ENCODE results near the gene SRXN1.

The SRXN1 gene

DNA sequence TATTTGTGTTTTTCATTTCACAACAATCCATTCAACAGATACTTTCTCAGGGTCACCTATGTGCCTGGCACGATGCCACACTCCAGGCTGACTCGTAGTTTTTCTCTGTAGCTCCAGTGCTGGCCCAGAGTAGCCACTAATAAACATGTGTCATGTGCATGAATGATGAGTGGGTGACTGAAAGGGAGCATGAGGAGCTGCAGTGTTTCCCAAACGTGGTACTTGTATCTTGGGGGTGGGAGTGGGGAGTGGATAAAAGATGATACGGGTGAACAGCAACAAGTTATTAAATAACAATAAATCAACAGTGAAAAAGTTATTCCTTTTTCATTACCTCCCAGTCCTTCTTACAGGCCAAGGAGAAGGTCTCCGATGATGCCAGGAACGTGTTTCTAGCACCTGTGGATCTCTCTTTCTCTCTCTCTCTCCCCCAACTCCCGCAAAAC, 17.1 kb downstream of the SRXN1 start:
- DNase-seq (ENCODE audit: low read depth), result no peak

DNA sequence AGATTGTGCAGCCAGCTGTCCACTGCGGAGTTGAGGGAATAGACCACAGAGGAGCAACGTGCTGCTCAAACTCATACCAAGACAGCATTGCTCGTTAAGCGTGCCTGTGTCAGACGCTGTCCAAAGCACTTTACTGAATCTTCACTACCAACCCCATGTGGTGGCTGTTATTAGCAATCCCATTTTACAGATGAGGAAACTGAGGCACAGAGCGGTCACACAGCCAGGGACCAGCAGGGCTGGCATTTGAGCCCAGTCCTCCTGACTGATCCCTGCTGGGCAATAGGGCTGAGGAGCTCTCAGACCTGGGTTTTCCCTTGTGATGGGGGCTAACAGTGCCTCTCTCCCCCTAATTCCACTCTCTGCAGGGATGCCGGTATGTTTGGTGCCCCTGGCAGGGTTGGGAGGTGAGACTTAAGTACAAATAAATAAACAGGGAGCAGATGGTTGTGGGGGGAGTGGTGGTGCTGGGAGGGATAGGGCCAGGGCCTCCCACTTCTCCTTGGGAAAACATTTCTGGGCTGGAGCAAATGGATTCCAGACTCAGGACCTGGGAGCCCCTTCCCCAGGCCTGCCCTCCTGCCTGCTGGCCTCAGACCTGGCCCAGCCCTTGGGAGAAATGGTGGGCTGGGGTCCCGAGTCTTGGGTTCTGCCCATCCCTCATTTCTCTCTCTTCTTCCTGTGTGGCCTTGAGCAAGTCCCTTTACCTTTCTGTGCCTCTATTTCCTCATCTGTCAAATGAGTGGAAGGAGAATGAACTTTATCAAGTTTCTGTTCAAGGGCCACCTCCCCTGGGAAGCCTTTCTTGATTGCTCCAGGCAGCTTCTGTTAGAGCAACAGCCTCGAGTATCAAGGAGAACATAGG, 17.7 kb downstream of the SRXN1 start:
- DNase-seq (ENCODE audit: low read depth), result no peak

DNA sequence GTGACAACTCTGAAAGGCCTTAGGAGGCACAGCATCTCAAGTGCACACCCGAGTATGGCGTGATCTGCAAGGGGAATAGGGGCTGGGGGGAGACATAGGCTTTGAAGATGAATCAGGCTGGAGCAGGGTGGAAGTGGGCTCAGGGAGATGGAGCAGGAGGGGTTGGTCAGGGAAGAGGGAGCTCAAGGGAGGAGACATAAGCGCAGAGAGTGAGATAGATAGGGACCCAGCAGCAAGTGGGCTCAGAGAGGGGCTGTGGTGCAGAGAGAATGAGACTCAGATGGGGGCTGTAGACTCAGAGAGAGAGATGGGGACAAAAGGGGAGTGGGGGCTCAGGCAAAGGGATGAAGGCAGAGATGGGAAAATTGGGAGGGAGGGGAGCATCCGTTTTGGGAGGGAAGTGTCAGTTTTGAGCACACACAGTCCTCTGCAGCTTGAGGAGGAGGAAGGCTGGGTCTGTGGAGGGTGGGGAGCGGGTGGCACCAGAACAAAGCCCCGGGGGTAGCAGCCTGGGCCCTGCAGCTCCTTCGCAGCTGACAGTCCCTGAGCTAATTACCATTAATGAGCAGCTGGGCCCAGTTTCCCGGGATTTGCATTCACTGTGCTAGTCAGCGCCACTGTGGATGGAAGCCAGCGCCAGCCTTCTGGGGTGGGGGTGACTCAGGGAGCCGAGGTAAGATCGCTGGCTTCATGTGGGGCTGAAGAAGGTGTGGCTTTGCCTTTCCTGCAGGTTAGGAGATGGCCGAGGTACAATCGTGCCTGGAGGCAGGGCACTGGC, 18.7 kb downstream of the SRXN1 start:
- no peak for DNase-seq (ENCODE audit: low read depth)

DNA sequence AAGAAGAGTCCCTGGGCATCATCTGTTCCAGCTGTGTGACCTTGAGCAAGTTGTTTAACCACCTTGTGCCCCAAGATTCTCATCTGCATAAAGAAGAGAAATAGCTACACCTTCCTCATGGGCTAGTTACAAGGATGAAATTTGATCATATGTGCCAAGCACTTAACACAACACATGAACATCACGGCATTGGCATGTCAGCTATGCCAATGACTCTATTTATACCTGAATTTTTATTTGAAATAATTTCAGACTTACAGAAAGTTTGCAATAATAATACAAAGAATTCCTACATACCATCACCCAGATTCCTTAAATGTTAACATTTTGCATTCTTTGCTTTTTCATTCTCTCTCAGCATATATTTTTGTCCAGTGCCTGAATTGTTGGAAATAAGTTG, 21.9 kb downstream of the SRXN1 start:
- no peak for DNase-seq (ENCODE audit: low read depth)

DNA sequence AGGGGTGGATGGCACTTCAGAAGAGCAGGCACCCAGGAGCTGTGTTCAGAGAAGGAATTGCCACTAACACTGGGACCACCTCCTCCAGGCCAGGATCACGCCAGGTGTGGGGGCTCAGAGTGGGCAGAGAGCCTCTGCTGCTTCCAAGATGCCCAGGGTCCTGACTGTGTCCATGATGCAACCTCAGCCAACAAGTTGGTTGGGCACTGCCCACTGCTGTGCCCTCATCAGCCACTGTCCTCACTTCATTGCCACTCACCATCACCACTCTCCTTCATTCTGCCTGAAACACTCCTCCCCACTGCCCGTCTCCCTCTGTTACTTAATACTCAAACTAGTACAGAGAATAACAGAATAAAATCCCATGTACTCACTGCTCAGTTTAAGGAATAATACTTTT, 26.4 kb downstream of the SRXN1 start:
- DNase-seq (ENCODE audit: low read depth), result no peak

DNA sequence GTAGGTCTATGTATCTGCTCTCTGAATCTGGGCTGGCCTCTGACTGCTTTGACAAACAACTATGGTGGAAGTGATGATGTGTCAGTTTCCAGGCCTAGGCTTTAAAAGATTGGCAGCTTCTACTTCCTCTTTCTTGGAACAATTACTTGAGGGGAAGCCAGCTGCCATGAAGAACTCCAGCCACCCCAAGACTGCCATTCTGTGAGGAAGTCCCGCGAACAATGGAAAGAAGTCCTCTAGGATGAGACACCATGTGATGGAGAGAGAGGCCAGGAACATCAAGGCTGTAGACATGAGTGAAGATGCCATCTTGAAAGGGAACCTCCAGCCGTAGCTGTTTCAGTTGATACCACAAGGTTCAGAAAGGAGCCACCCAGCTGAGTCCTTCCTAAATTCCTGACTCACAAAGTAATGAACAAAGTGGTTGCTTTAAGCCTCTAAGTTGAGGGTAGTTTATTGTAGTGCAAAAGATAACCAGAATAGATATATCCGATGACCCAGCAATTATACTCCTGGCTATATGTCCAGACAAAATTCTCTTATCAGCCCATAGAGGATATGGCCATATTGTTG, 27.6 kb downstream of the SRXN1 start:
- DNase-seq (ENCODE audit: low read depth), result no peak

DNA sequence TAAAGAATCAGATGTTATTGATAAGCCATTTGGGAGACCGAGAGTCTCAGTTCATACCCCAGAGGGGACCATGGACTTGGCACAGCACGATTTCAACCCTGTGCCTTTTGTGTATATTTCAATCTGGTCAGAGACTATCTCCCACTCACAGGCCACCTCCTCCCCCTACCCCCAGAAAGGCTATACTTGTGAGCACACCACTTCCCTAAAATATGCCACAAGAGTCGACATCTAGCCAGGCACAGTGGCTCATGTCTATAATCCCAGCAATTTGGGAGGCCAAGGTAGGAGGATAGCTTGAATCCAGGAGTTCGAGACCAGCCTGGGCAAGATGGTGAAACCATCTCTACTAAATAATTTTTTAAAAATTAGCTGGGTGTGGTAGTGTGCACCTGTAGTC, 29.3 kb downstream of the SRXN1 start:
- no peak for DNase-seq (ENCODE audit: low read depth)

DNA sequence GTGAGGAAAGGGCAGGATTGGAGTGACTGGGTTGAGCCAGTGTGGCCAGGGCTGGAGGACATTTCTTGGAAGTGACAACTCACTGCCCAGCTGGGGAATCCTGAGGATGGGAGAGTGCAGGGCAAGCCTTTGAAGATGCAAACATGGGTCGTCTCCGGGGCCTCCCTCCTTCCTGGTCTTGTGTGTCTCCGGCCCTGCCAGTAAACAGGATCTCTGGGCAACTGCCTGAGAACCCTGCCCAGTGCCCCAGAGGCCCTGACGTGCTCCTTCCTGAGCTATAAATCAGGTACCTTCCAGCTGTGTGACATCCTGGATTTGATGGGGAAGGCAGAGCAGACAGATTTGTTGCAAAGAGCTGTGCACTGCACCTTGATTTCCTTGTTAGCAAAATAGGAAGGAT, 30.0 kb downstream of the SRXN1 start:
- DNase-seq (ENCODE audit: low read depth), result no peak

DNA sequence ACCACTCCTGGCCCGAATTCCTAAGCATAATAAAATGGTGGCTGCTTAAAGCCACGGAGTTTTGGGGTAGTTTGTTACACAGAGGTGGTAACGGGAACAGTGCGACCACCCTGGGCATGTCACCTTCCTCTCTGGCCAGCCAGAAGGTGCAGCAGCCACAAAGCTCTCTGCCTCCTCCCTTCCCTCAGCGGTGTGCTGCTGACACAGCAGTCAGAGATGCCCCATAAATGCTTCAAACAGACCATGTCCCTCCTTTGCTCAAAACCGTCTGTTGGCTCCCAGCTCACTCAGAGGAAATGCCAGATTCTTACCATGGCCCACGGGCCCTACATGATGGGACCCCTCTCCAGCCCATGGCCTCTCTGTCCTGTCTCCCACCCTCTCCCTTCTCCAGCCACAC, 30.8 kb downstream of the SRXN1 start:
- no peak for DNase-seq (ENCODE audit: low read depth)

DNA sequence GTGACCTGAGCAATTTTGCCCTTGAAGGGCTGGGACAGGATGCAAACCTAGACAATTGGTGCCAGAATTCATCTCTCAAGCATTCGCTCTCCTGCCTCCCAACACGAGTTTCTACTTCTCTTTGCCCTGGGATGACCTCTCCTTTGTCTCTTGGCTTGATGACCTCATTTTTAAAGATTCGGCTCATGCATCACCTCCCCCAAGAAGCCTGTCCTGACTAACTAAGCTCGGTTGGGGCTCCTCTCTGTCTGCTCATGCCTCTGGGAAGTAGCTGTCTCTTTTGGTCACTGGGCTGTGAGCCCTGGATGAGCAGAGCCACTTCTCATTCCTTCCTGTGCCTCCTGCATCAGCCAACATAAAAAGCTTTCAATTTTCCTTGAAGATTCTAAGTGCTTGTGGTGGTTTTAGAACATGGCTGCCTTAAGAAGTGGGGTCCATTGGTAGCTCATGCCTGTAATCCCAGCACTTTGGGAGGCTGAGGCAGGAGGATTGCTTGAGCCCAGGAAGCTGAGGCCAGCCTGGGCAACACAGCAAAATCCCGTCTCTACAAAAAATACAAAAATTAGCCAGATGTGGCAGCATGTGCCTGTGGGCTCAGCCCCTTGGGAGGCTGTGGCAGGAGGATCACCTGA, 31.8 kb downstream of the SRXN1 start:
- no peak for DNase-seq (ENCODE audit: low read depth)

DNA sequence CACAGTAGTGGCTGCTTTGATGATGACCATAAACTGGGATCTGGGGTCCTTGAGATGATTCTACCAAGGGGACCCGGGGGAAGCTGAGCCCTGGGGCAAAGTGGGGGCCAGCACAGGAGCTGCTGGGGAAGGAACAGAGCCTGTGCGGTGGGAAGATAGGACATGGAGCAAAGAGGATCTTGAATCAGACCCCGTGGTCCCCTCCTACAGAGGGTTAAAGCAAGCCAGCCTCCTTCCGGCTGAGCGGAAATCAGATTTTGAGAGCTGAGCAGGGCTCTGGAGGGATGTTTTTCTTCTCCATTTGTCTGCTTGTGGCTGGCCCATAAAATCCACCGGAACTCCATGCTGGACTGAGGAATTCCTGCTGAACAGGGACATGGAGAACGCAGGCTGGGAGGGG, 32.8 kb downstream of the SRXN1 start:
- no peak for DNase-seq (ENCODE audit: low read depth)

DNA sequence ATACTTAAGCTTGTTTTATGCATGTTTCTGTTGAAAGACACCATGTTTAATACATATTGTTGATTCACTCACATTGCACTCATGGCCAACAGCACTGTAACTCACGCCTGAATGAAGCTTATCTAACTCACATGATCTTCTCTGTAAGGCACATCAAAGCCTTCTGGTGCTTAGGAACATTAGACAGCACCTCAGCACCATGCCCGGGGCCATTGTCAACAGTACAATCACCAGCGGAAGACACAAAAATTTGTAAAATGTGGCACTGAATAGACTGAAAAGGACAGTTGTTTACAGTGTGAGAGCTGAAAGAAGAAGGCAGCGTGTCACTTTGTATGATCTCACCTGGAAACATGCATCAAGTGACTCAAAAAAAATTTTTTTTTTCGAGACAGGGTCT, 34.0 kb downstream of the SRXN1 start:
- no peak for DNase-seq (ENCODE audit: low read depth)

DNA sequence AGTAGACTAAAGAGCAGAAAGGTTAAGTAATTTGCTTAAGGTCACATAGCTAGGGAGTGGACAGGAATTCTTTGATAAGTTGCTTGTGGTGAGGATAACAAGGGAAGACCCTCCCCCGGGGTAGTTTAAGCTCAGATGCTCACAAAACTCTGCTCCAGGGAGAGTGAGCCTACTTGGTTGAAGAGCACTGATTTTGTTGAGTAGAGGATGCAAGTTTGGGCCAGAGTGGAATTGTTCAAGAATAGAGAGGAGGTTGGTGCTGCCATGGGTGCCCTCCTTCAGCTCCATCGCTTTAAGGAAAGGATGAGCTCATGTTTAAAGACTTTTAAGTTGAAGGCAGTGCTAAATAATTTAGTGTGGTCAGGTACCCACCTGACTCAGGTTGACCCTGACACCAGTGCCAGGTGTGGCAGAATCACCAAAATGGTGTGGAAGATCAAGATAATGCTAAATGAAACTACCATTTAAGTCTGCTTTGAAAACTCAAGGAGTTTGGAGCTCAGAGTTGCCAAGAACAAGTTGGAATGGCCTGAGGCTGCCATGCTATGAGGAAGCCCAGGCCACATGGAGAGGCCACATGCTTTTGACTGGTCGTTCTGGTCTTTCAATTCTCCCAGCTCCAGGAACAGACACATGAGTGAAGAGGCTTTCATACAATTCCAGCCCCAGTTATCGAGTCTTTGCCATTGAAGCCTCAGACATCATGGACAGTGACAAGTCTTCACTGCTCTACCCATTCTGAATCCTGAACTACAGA, 34.9 kb downstream of the SRXN1 start:
- no peak for DNase-seq (ENCODE audit: low read depth)

DNA sequence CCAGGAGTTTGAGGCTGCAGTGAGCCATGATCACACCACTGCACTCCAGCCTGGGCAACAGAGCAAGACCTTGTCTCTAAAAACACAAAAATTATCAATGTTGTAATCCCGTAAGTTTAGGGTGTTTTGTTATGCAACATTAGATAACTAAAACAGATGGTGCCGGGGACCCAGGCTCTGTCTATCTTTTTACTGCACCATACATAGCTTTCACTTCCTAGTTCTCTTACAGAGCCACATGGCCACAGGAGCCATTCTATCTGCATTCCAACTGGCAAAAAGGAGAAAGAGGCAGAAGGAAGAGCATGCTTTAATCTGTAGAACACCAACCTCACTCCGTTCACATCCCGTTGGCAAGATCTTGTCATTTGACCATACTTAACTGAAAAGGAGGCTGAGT, 37.5 kb downstream of the SRXN1 start:
- no peak for DNase-seq (ENCODE audit: low read depth)

DNA sequence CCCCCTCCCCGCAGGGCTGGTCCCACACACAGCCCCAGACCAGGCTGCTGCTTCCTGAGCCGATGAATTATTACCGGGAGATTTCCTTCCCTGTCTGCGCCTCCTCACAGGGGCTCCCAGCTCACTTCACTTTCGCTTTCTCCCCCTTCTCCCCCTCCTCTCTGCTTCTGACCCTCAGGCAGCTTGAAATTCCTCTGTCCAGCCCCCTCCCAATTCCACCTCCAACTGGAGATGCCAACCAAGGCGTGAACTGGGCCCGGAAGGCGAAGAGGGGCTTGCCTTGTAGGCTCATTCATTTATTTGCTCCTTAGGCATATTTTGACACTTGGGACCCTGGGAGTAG, 41.2 kb downstream of the SRXN1 start:
- DNase-seq (ENCODE audit: low read depth), result no peak

DNA sequence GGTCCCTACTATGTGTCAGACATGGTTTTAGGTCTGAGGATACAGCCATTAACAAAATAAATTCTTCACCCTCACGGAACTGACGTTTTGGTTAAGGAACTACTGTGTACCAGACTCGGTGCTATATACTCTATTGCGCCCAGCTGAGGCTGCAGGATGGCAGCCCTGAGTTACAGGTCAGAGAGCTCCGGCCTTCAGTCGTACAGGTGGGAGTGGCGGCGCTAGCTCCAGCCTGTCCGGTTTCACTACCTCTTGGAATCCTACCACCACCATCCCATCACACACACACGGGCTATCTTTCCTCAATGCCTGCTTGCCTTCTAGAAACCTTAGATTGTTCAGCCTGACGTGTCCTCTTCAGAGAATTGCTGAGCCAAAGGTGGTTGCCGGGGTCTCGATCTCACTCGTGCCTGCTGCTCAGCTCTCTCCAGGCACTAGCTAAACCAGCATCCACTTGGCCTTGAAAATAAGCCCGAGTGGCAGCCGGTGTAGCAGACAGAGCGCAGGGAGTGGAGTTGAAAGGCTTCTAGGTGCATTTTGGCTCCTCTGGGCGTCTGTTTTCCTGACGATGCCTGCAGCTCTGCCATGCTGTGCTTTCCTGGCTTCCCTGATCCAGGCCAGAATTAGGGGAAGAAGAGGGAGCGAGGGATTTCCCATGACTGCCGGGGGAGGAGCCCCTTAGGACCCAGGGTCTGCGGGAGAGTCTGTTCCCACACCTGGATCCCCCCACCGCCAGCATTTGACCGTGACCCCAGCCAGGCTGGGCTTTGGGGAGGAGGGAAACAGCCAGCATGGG, 41.8 kb downstream of the SRXN1 start:
- DNase-seq (ENCODE audit: low read depth), result no peak

DNA sequence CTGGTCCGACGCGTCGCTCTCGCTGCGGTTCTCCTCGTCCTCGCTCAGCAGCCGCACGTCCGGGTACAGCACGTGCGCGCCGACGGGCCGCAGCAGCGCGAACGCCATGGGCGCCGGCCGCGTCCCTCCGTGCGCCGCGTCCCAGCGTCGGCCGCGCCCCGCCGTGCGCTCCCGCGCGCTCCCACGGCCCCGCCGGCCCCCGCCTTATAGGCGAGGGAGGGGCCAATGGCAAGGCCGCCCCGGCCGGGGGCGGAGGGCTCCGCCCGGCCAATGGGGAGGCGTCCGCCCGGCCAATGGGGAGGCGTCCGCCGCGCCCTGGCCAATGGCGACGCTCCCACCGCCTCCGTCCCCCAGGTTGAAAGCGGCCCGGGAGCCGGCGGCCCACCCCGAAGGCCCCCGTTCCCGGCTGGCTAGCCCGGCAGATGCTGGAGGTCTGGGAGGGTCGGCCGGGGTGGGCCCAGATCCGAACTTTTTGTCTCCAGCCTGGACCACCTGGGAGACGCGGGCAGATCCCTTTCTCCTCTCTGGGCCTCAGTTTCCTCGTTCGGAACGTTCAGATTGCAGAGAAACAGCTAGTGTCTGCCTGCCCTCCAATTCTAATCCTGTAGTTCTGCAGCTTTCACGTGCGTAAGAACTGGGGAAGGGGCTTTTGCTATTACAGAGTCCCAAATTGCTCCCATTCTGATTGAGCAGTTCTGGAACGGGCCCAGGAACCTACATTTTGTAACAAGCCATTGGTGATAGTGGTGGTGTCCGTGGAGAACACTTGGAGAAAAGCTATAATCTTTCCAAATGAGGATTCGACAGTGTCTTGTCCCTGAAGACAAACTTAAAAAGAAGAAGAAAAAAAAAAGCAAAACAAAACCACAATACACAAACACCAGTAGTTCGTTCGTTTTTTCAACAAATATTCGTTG, 42.6 kb downstream of the SRXN1 start, which contains the start of gene TCF15:
TSS of gene TCF15 (minus strand) at position 180 of the 917 bp plus-strand sequence. CDS start at position 108, 72 bp downstream.
- DNase-seq (ENCODE audit: low read depth), result no peak

DNA sequence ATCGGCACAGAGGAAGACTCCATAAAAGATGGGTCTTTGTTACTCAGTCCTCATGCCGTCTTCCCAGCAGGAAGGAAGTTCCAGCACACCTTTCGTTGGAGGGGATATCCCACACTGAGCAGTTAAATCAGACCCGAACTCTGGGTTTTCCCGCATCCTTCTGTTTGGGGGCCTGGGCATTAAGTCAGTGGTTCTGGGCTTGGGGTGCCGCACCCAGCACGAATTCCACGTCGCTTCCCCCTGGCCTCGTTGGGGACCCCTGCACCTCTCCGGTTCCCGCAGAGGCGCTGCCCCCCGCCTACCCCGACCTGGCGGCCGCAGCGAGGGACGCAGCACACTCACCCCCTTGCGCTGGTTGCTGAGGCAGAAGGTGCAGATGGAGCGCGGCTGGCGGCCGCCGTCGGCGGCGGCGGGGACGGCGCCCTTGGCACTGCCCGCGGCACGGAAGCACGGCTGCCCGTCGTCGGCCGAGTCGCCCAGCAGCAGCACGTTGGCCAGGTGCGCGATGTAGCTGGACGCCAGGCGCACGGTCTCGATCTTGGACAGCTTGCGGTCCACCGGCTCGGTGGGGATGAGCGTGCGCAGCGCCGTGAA, 43.5 kb downstream of the SRXN1 start:
- no peak for DNase-seq (ENCODE audit: low read depth)

DNA sequence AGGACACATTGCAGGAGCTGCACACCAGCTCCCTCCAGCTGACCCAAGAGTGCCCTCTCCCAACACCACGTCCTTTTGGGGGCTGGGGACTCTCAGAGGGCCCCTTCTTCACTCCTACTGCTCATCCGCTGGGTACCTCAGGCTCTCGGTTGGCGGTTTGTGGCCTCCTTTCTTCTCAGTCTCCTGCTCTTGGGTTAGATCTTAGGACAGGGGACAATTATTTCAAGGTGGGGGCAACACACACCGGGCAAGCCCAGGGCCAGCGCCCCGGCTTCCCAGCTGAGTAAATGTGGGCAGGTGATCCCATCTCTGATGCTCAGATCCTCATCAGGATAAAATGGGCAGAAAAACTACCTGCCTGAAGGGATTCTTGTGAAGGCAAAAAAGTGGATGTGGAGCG, 44.0 kb downstream of the SRXN1 start:
- DNase-seq (ENCODE audit: low read depth), result no peak

DNA sequence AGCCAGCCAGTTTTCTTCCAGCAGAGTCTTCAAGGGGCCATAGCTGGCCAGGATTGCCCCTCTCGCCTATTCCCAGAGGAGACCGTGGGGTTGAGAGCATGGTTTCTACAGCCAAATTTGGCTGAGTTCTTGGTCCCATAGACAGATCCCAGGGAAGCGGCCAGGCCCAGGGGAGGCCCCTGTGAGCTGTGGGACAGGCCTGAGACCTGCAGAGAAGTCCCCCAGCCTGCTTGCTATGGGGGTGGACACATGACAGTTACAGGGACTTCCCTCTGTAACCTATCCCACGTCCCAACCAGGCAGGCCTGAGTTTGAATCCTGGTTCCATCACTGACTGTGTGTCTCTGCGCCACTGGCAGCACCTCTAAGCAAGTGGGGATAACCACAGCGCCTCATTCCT, 45.5 kb downstream of the SRXN1 start:
- DNase-seq (ENCODE audit: low read depth), result no peak

Measured in fibroblast of the conjunctiva (primary cell).